Mesenchymal stem cell (in vitro differentiated cells and primary cell): ENCODE measurements around the gene ATP13A3.

Source experiments
- DNase-seq: peaks from one replicate; pipeline ENCODE4 v3.0.0-alpha.2; 2013
- H2AFZ ChIP-seq: one replicate; pipeline ENCODE4 v1.6.1; 2013; ENCODE audit warnings: low read depth, mild to moderate bottlenecking, control low read depth, inconsistent platforms, low read length, moderate library complexity
- H2AK5ac ChIP-seq: 2 replicates; pipeline ENCODE4 v1.6.1; 2013; ENCODE audit warnings: low read length, moderate library complexity, mild to moderate bottlenecking, inconsistent platforms; ENCODE audit not compliant: severe bottlenecking
- H2BK120ac ChIP-seq: one replicate; pipeline ENCODE4 v1.6.1; 2013; ENCODE audit warnings: low read depth, mild to moderate bottlenecking, inconsistent platforms, low read length, moderate library complexity
- H2BK12ac ChIP-seq, 2 experiments: one replicate each; pipeline ENCODE4 v1.6.1; 2013; ENCODE audit warnings: inconsistent platforms in 2 of 2, low read length in 2 of 2, mild to moderate bottlenecking in 2 of 2, moderate library complexity in 2 of 2, control low read depth in 1 of 2
- H2BK15ac ChIP-seq: one replicate; pipeline ENCODE4 v1.6.1; 2013; ENCODE audit warnings: mild to moderate bottlenecking, low read depth, inconsistent platforms; ENCODE audit not compliant: poor library complexity, severe bottlenecking
- H2BK5ac ChIP-seq: 2 replicates; pipeline ENCODE4 v1.6.1; 2013; ENCODE audit warnings: low read depth, mild to moderate bottlenecking, low read length, control low read depth, inconsistent platforms; ENCODE audit not compliant: poor library complexity, severe bottlenecking
- H3K14ac ChIP-seq, 2 experiments: one replicate each; pipeline ENCODE4 v1.6.1; 2013; ENCODE audit warnings: inconsistent platforms in 2 of 2, low read length in 2 of 2, control low read depth in 1 of 2, mild to moderate bottlenecking in 1 of 2, moderate library complexity in 1 of 2
- H3K18ac ChIP-seq, 2 experiments: one replicate each; pipeline ENCODE4 v1.6.1; 2013; ENCODE audit warnings: inconsistent platforms in 2 of 2, low read length in 2 of 2, control low read depth in 1 of 2, low read depth in 1 of 2, mild to moderate bottlenecking in 1 of 2
- H3K23ac ChIP-seq, 2 experiments: one replicate each; pipeline ENCODE4 v1.6.1; 2013; ENCODE audit warnings: inconsistent platforms in 2 of 2, low read length in 2 of 2, mild to moderate bottlenecking in 2 of 2, moderate library complexity in 2 of 2, control low read depth in 1 of 2
- H3K27ac ChIP-seq: 2 replicates; pipeline ENCODE4 v1.5.1; 2013; ENCODE audit warnings: mild to moderate bottlenecking, moderate library complexity, low read length, control low read depth, inconsistent platforms; ENCODE audit not compliant: poor library complexity, severe bottlenecking
- H3K27me3 ChIP-seq, 2 experiments: 2 replicates each; pipeline versions ENCODE4 v1.6.1 to v1.7.0; 2013; ENCODE audit warnings: low read length in 2 of 2, mild to moderate bottlenecking in 2 of 2, moderate library complexity in 2 of 2, control low read depth in 1 of 2, inconsistent platforms in 1 of 2; ENCODE audit not compliant: control insufficient read depth in 1 of 2, insufficient read depth in 1 of 2
- H3K36me3 ChIP-seq, 2 experiments: 2 replicates each; pipeline versions ENCODE4 v1.6.1 to v1.7.0; 2013; ENCODE audit warnings: low read length in 2 of 2, control low read depth in 1 of 2, inconsistent platforms in 1 of 2, low read depth in 1 of 2, mild to moderate bottlenecking in 1 of 2; ENCODE audit not compliant: insufficient read depth in 2 of 2, control insufficient read depth in 1 of 2
- H3K4ac ChIP-seq, 2 experiments: one replicate each; pipeline ENCODE4 v1.6.1; 2013; ENCODE audit warnings: inconsistent platforms in 2 of 2, low read length in 2 of 2, mild to moderate bottlenecking in 2 of 2, moderate library complexity in 2 of 2, control low read depth in 1 of 2, low read depth in 1 of 2
- H3K4me1 ChIP-seq: 2 replicates; pipeline ENCODE4 v1.6.1; 2013; ENCODE audit warnings: low read depth, low read length, control low read depth; ENCODE audit not compliant: control insufficient read depth, insufficient read depth
- H3K4me2 ChIP-seq: 2 replicates; pipeline ENCODE4 v1.6.1; 2013; ENCODE audit warnings: low read length, mild to moderate bottlenecking, inconsistent platforms; ENCODE audit not compliant: poor library complexity, severe bottlenecking
- H3K4me3 ChIP-seq, 2 experiments: 2 replicates each; pipeline versions ENCODE4 v1.5.1 to v1.7.0; 2013; ENCODE audit warnings: low read length in 2 of 2, mild to moderate bottlenecking in 2 of 2, control low read depth in 1 of 2, low read depth in 1 of 2; ENCODE audit not compliant: insufficient read depth in 1 of 2
- H3K79me1 ChIP-seq: replicated peaks from 2 replicates; pipeline ENCODE4 v1.6.1; 2013; ENCODE audit warnings: mild to moderate bottlenecking, control low read depth, low read length, inconsistent platforms; ENCODE audit not compliant: poor library complexity, severe bottlenecking
- H3K9ac ChIP-seq: 2 replicates; pipeline ENCODE4 v1.7.0; 2013; ENCODE audit warnings: mild to moderate bottlenecking, low read length, moderate library complexity
- H3K9me3 ChIP-seq: 2 replicates; pipeline ENCODE4 v1.7.0; 2013; ENCODE audit warnings: mild to moderate bottlenecking, low read length; ENCODE audit not compliant: control insufficient read depth
- H4K8ac ChIP-seq: one replicate; pipeline ENCODE4 v1.6.1; 2013; ENCODE audit warnings: inconsistent platforms, mild to moderate bottlenecking, low read length, moderate library complexity
- H4K91ac ChIP-seq: one replicate; pipeline ENCODE4 v1.6.1; 2013; ENCODE audit warnings: mild to moderate bottlenecking, low read length, inconsistent platforms
- WGBS: methylation state at CpG from one replicate; pipeline ENCODE4 v1.1.7; 2013; ENCODE audit warnings: mixed read lengths; 5-methylcytosine and 5-hydroxymethylcytosine counted together

Gene ATP13A3

GRCh38 chr3:194527726-194528125 is 40.9 kb upstream of the ATP13A3 start:
- no peaks in the 10 kb centered on the region for H3K27me3 ChIP-seq
- no peak for DNase-seq
- peak overlapping the region in 1 of 2 experiments; percentile 33 for H3K18ac ChIP-seq

GRCh38 chr3:194526164-194526563 is 39.4 kb upstream of the ATP13A3 start:
- Histone ChIP-seq H2AK5ac (no peak overlapping the region), H3K27me3 (no peaks in the 10 kb centered on the region), H3K14ac (no peak overlapping the region), H3K4me3 (no peak overlapping the region), H3K18ac (peak overlapping the region in 1 of 2 experiments; percentile 89), H3K23ac (no peak overlapping the region), H3K4me1 (peaks cover 2% of the 10 kb centered on the region), H3K9ac (no peak overlapping the region), H2BK12ac (no peak overlapping the region), H3K79me1 (no peaks in the 10 kb centered on the region), H3K36me3 (no peaks in the 10 kb centered on the region), H3K4me2 (no peak overlapping the region), H2BK120ac (peak overlapping the region; percentile 49), H4K91ac (peak overlapping the region; percentile 61), H3K4ac (no peak overlapping the region), H3K27ac (no peak overlapping the region), H2AFZ (no peak overlapping the region), H3K9me3 (no peaks in the 10 kb centered on the region), H2BK5ac (no peak overlapping the region), H2BK15ac (no peak overlapping the region), H4K8ac (peak overlapping the region; percentile 37)
- WGBS: 82% methylated on average over 4 of the region's 4 CpGs
- no peak for DNase-seq

More at GRCh38 chr3:194527726-194528125, 40.9 kb upstream of the ATP13A3 start:
- Histone ChIP-seq H3K4ac (peak overlapping the region in 1 of 2 experiments; percentile 47), H3K9ac (no peak overlapping the region), H3K79me1 (no peaks in the 10 kb centered on the region), H2BK5ac (no peak overlapping the region), H3K9me3 (no peaks in the 10 kb centered on the region), H3K4me2 (no peak overlapping the region), H3K23ac (no peak overlapping the region), H4K8ac (no peak overlapping the region), H2BK12ac (no peak overlapping the region), H3K27ac (no peak overlapping the region), H4K91ac (peak overlapping the region; percentile 80), H2BK120ac (no peak overlapping the region), H3K4me3 (no peak overlapping the region), H3K14ac (no peak overlapping the region), H3K36me3 (no peaks in the 10 kb centered on the region), H2AK5ac (no peak overlapping the region), H3K4me1 (peaks cover 2% of the 10 kb centered on the region), H2AFZ (no peak overlapping the region), H2BK15ac (no peak overlapping the region)
- 67% methylated on average over 2 of the region's 2 CpGs for WGBS

GRCh38 chr3:194522579-194523046 is 35.8 kb upstream of the ATP13A3 start:
- H2BK15ac ChIP-seq: no peak overlapping the region
- no peak overlapping the region for H3K27ac ChIP-seq
- H3K36me3 ChIP-seq: no peaks in the 10 kb centered on the region

GRCh38 chr3:194521510-194522260 is 34.9 kb upstream of the ATP13A3 start:
- DNase-seq: peak; percentile 19
- no peaks in the 10 kb centered on the region for H3K27me3 ChIP-seq
- H3K18ac ChIP-seq: peak overlapping the region in 1 of 2 experiments; percentile 48
- H2BK5ac ChIP-seq: no peak overlapping the region
- no peaks in the 10 kb centered on the region for H3K79me1 ChIP-seq
- no peak overlapping the region for H3K27ac ChIP-seq
- H2BK12ac ChIP-seq: no peak overlapping the region
- no peak overlapping the region for H3K14ac ChIP-seq
- H3K36me3 ChIP-seq: no peaks in the 10 kb centered on the region
- no peak overlapping the region for H3K4ac ChIP-seq
- H3K23ac ChIP-seq: no peak overlapping the region
- H3K4me1 ChIP-seq: peaks cover 5% of the 10 kb centered on the region
- H2AFZ ChIP-seq: no peak overlapping the region
- no peak overlapping the region for H3K4me3 ChIP-seq
- H2AK5ac ChIP-seq: no peak overlapping the region
- H3K9me3 ChIP-seq: no peaks in the 10 kb centered on the region
- peak overlapping the region; percentile 19 for H4K8ac ChIP-seq
- WGBS: 88% methylated on average over 1 of the region's 2 CpGs
- H4K91ac ChIP-seq: no peak overlapping the region
- H2BK15ac ChIP-seq: peak overlapping the region; percentile 49
- no peak overlapping the region for H3K4me2 ChIP-seq
- H2BK120ac ChIP-seq: no peak overlapping the region
- peak overlapping the region; percentile 48 for H3K9ac ChIP-seq

More at GRCh38 chr3:194522579-194523046, 35.8 kb upstream of the ATP13A3 start:
- H3K4me3 ChIP-seq: no peak overlapping the region
- no peaks in the 10 kb centered on the region for H3K27me3 ChIP-seq
- DNase-seq: peak; percentile 25
- no peak overlapping the region for H2BK5ac ChIP-seq
- no peak overlapping the region for H3K14ac ChIP-seq
- WGBS: 98% methylated on average over 2 of the region's 4 CpGs
- H2BK120ac ChIP-seq: no peak overlapping the region
- H4K8ac ChIP-seq: no peak overlapping the region
- no peak overlapping the region for H2BK12ac ChIP-seq
- H3K18ac ChIP-seq: no peak overlapping the region
- no peak overlapping the region for H3K4me2 ChIP-seq
- peaks cover 2% of the 10 kb centered on the region for H3K4me1 ChIP-seq
- H3K9ac ChIP-seq: peak overlapping the region; percentile 48
- H2AK5ac ChIP-seq: no peak overlapping the region
- no peak overlapping the region for H3K23ac ChIP-seq
- no peaks in the 10 kb centered on the region for H3K9me3 ChIP-seq
- no peaks in the 10 kb centered on the region for H3K79me1 ChIP-seq
- no peak overlapping the region for H4K91ac ChIP-seq
- no peak overlapping the region for H3K4ac ChIP-seq
- H2AFZ ChIP-seq: no peak overlapping the region
